Psoas muscle (tissue), 8 donors: ENCODE data around the gene SLCO3A1. TPM values are rescaled to one million over a fixed set of nuclear protein-coding genes. Genes with fewer than 3 reads are reported as not detected.

Experiments used
- ATAC-seq, 4 donors: fragments of 200-7000 bp; cut with Tn5 transposase; one replicate each; pipeline ENCODE4 v1.9.1; 2020; ENCODE audit warnings: moderate library complexity in 3 of 4, mild to moderate bottlenecking in 2 of 4
- DNase-seq, 2 donors: peaks; one replicate each; pipeline ENCODE4 v3.0.0-alpha.2; 2020
- H3K27ac ChIP-seq: fragments of 200-600 bp; one replicate; pipeline ENCODE4 v1.8.0; 2022
- H3K27me3 ChIP-seq, 3 donors: fragments of 200-600 bp in 1 of 3; one replicate each; pipeline versions ENCODE4 v1.6.1 to v1.8.0; 2013 to 2022; ENCODE audit warnings: low read length in 2 of 3, mild to moderate bottlenecking in 2 of 3, moderate library complexity in 1 of 3; ENCODE audit not compliant: insufficient read depth in 3 of 3
- H3K36me3 ChIP-seq, 2 donors: fragments of 200-600 bp in 1 of 2; one replicate each; pipeline versions ENCODE4 v1.6.1 to v1.8.0; 2013 to 2022; ENCODE audit warnings: low read depth in 1 of 2, mild to moderate bottlenecking in 1 of 2, moderate library complexity in 1 of 2; ENCODE audit not compliant: insufficient read depth in 1 of 2
- H3K4me1 ChIP-seq: fragments of 200-600 bp; one replicate; pipeline ENCODE4 v1.8.0; 2022
- H3K4me3 ChIP-seq: fragments of 200-600 bp; one replicate; pipeline ENCODE4 v1.8.0; 2022; ENCODE audit warnings: mild to moderate bottlenecking
- H3K9me3 ChIP-seq: fragments of 200-600 bp; one replicate; pipeline ENCODE4 v1.8.0; 2022
- WGBS, 3 donors: extraction: QIAGEN DNeasy Blood & Tissue Kit; methylation state at CpG; one replicate each; pipeline versions ENCODE4 v1.1.6 to v1.1.7; 2013; 5-methylcytosine and 5-hydroxymethylcytosine counted together
- intact Hi-C, 2 donors: fragments of 100-400 bp; cut with DNase I; formaldehyde crosslinking; loops; one replicate each; pipeline versions ENCODE4 v1.11.0 to v1.14.2; 2022
- polyA plus RNA-seq, 3 donors: library from polyadenylated mRNA; stranded (reverse); fragments of 200-250 nt; gene quantifications; one replicate each; pipeline ENCODE4 v1.2.3, GENCODE V29; 2013
- total RNA-seq, 4 donors: library from RNA; stranded (reverse); fragmentation: NEBNext Ultra II Directional in 2 of 4; extraction: Animal tissue kit (Norgen Biotek cat#: 25700) in 2 of 4; gene quantifications; one replicate each; pipeline versions ENCODE4 v1.2.1 to v1.2.4, GENCODE V29; 2021 to 2023
- TF ChIP-seq, protein P1 (sequence below): fragments of 200-600 bp; IDR thresholded peaks from one replicate; pipeline ENCODE4 v1.8.0; 2022; ENCODE audit warnings: antibody characterized with exemption
- donor health status: healthy with polysubstance abuse.
- donor health status: DM: no; HTN: no; CAD: no; lungs with moderate emphysema.
- donor health status: Bipolar disorder and iron deficiency.
- donor health status: healthy.
- donor health status: DM: yes; HTN: yes; CAD: no.
- donor health status: DM: no; HTN: no; CAD: no.
- donor health status: DM: no; HTN: no; CAD: no.
- donor health status: DM: yes; HTN: yes; CAD: no.

Gene SLCO3A1
- total and polyA plus RNA-seq, 7 donors, result 3.5 to 10.3 (median 9.4) TPM

GRCh38 chr15:91976966-91977365 lies 123.5 kb downstream of the SLCO3A1 start:
- TF ChIP-seq, protein P1, sequence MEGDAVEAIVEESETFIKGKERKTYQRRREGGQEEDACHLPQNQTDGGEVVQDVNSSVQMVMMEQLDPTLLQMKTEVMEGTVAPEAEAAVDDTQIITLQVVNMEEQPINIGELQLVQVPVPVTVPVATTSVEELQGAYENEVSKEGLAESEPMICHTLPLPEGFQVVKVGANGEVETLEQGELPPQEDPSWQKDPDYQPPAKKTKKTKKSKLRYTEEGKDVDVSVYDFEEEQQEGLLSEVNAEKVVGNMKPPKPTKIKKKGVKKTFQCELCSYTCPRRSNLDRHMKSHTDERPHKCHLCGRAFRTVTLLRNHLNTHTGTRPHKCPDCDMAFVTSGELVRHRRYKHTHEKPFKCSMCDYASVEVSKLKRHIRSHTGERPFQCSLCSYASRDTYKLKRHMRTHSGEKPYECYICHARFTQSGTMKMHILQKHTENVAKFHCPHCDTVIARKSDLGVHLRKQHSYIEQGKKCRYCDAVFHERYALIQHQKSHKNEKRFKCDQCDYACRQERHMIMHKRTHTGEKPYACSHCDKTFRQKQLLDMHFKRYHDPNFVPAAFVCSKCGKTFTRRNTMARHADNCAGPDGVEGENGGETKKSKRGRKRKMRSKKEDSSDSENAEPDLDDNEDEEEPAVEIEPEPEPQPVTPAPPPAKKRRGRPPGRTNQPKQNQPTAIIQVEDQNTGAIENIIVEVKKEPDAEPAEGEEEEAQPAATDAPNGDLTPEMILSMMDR, result no peak
- peaks cover 15% of the 10 kb centered on the region for H3K4me1 ChIP-seq

GRCh38 chr15:91980502-91981267 lies 127.2 kb downstream of the SLCO3A1 start:
- H3K4me1 ChIP-seq, result peaks cover 7% of the 10 kb centered on the region
- no peak overlapping the region for H3K4me3 ChIP-seq
- intact Hi-C loops, result no loop called here
- H3K36me3 ChIP-seq, result no peaks in the 10 kb centered on the region
- TF ChIP-seq, protein P1, result no peak
- ATAC-seq (peak; percentile 63 to 75 (median 69)), DNase-seq (no peak)
- no peaks in the 10 kb centered on the region for H3K9me3 ChIP-seq
- H3K27ac ChIP-seq, result no peak overlapping the region
- whole genome bisulfite sequencing, 3 donors, result 24 to 39% (median 34%) methylated on average over 9 of the region's 9 CpGs
- no peaks in the 10 kb centered on the region for H3K27me3 ChIP-seq

More at GRCh38 chr15:91976966-91977365, 123.5 kb downstream of the SLCO3A1 start:
- WGBS, 3 donors, result 88 to 93% (median 88%) methylated on average over 2 of the region's 2 CpGs
- Histone ChIP-seq H3K9me3 (no peaks in the 10 kb centered on the region), H3K36me3 (no peaks in the 10 kb centered on the region), H3K27me3 (no peaks in the 10 kb centered on the region), H3K27ac (no peak overlapping the region), H3K4me3 (no peak overlapping the region)
- intact Hi-C loops, result no loop called here
- DNase-seq (no peak), ATAC-seq (no peak)

- no peak for ATAC-seq
- no peak overlapping the region for H3K4me3 ChIP-seq
- intact Hi-C loops, result no loop called here
- no peaks in the 10 kb centered on the region for H3K27me3 ChIP-seq
- H3K36me3 ChIP-seq, result no peaks in the 10 kb centered on the region
- TF ChIP-seq, protein P1, result no peak
- H3K4me1 ChIP-seq, result peaks cover 7% of the 10 kb centered on the region
- no peaks in the 10 kb centered on the region for H3K9me3 ChIP-seq
- no peak for DNase-seq
- WGBS, 3 donors, result 88 to 91% (median 89%) methylated on average over 10 of the region's 10 CpGs
- no peak overlapping the region for H3K27ac ChIP-seq
Observed at GRCh38 chr15:91981821-91982800, 128.6 kb downstream of the SLCO3A1 start.

DNA sequence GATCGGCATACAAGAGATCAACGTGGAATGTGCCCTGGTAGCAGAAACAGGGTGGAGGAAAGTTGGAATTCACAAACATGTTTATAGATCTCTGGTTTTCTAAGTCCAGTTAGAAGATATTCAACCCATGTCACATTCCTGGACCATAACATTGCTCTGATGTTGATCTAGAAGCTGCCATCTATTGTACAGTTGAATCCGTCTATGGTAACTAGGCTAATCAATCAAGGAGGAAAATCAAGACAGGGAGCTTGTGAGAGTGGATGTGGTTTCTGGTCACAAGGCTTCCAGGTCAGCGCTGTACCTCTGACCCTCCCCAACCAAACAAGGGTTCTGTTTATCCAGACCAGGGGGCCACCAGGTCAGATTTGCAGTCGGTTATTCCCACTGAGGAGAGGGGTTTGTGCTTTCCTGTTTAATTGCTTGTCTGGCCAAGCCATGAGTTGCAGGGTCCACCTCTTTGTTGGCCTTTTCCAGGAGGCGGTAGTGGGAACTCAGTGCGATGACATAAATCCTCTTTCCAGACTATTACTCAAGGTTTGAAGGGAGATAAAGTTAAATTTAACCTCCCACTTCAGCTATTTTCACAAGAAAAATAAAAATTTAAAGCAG lies 130.3 kb downstream of the SLCO3A1 start:
- H3K27me3 ChIP-seq, result no peaks in the 10 kb centered on the region
- ATAC-seq (no peak), DNase-seq (no peak)
- no peak overlapping the region for H3K4me3 ChIP-seq
- intact Hi-C loops, result no loop called here
- no peak overlapping the region for H3K27ac ChIP-seq
- H3K4me1 ChIP-seq, result peaks cover 7% of the 10 kb centered on the region
- WGBS, 3 donors, result 74 to 80% (median 74%) methylated on average over 7 of the region's 7 CpGs
- H3K9me3 ChIP-seq, result no peaks in the 10 kb centered on the region
- H3K36me3 ChIP-seq, result no peaks in the 10 kb centered on the region
- TF ChIP-seq, protein P1, result no peak
